HFF-Myc (cell line): ENCODE measurements around the gene CLDN10.

Experiments
- DNase-seq: peaks from one replicate; pipeline ENCODE4 v3.0.0-alpha.2; 2011; ENCODE audit warnings: low read depth; ENCODE audit errors: extremely low read depth
- H3K4me3 ChIP-seq: replicated peaks from 2 replicates; pipeline ENCODE4 v1.5.1; 2011; ENCODE audit warnings: low read depth, mild to moderate bottlenecking, control low read depth, low read length
- TF ChIP-seq, protein P1 (sequence below): IDR thresholded peaks from 2 replicates; pipeline ENCODE4 v1.5.1; 2012; ENCODE audit warnings: mild to moderate bottlenecking, low read depth, low read length, control low read depth; ENCODE audit errors: missing control alignments

The CLDN10 gene

GRCh38 chr13:95620825-95621498 lies 68.4 kb downstream of the CLDN10 start:
- no peak overlapping the region for H3K4me3 ChIP-seq
- TF ChIP-seq, protein P1, sequence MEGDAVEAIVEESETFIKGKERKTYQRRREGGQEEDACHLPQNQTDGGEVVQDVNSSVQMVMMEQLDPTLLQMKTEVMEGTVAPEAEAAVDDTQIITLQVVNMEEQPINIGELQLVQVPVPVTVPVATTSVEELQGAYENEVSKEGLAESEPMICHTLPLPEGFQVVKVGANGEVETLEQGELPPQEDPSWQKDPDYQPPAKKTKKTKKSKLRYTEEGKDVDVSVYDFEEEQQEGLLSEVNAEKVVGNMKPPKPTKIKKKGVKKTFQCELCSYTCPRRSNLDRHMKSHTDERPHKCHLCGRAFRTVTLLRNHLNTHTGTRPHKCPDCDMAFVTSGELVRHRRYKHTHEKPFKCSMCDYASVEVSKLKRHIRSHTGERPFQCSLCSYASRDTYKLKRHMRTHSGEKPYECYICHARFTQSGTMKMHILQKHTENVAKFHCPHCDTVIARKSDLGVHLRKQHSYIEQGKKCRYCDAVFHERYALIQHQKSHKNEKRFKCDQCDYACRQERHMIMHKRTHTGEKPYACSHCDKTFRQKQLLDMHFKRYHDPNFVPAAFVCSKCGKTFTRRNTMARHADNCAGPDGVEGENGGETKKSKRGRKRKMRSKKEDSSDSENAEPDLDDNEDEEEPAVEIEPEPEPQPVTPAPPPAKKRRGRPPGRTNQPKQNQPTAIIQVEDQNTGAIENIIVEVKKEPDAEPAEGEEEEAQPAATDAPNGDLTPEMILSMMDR: no peak
- no peak for DNase-seq

- no peak for DNase-seq
- TF ChIP-seq, protein P1: no peak
- H3K4me3 ChIP-seq: no peak overlapping the region
Observed at GRCh38 chr13:95623141-95623540, 70.6 kb downstream of the CLDN10 start.

GRCh38 chr13:95624020-95624419 lies 71.5 kb downstream of the CLDN10 start:
- no peak for DNase-seq
- TF ChIP-seq, protein P1: peak; percentile 75
- H3K4me3 ChIP-seq: no peak overlapping the region

GRCh38 chr13:95626768-95627167 lies 74.2 kb downstream of the CLDN10 start:
- TF ChIP-seq, protein P1: no peak
- H3K4me3 ChIP-seq: no peak overlapping the region
- no peak for DNase-seq

GRCh38 chr13:95627590-95627989 lies 75.1 kb downstream of the CLDN10 start:
- DNase-seq: no peak
- TF ChIP-seq, protein P1: no peak
- H3K4me3 ChIP-seq: no peak overlapping the region

GRCh38 chr13:95628488-95628887 lies 76.0 kb downstream of the CLDN10 start:
- DNase-seq: no peak
- H3K4me3 ChIP-seq: no peak overlapping the region
- TF ChIP-seq, protein P1: no peak

DNA sequence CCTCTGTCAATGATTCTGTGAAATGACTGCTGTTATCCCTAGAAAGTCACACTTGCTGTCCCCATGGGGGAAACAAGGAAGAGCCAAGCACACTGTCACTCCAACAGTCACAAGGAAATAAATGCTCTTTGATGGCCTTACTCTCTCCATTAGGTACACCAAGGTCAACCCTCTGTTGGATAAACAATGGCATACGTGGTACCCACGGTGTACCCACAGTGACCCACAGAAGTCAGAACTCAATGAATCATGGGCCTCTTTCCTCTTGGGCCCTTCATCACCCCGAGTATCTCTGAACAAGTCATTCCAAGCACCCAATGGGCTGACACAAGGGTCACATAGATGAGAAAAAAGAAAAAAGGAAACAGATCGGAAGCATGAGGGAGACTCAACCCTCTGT lies 76.6 kb downstream of the CLDN10 start:
- TF ChIP-seq, protein P1: no peak
- no peak for DNase-seq
- no peak overlapping the region for H3K4me3 ChIP-seq
